AG04449 (cell line): ENCODE data around the gene KRT84.

Experiments used
- CTCF ChIA-PET: fragments of 350-600 bp; formaldehyde crosslinking; extraction: SDS; loops from one replicate; lab custom pipeline; 2021; ENCODE audit warnings: antibody characterized with exemption; lab: Yijun Ruan, JAX
- POLR2A ChIA-PET: fragments of 400-600, 350-600 bp; formaldehyde crosslinking; extraction: SDS; loops from one replicate; lab custom pipeline; 2020; ENCODE audit warnings: antibody characterized with exemption, inconsistent platforms; lab: Yijun Ruan, JAX
- DNase-seq: peaks from one replicate; pipeline ENCODE4 v3.0.0-alpha.2; 2010; ENCODE audit warnings: low read depth, low spot score
- H3K4me3 ChIP-seq: 2 replicates; pipeline ENCODE4 v1.5.1; 2011; ENCODE audit warnings: low read depth, mild to moderate bottlenecking, control low read depth, low read length
- TF ChIP-seq, protein P1 (sequence below): IDR thresholded peaks from one replicate; pipeline ENCODE4 v1.5.1; 2011; ENCODE audit warnings: mild to moderate bottlenecking, moderate library complexity, low read length, control low read depth, inconsistent platforms; ENCODE audit not compliant: insufficient read depth; ENCODE audit errors: missing control alignments

The KRT84 gene

DNA sequence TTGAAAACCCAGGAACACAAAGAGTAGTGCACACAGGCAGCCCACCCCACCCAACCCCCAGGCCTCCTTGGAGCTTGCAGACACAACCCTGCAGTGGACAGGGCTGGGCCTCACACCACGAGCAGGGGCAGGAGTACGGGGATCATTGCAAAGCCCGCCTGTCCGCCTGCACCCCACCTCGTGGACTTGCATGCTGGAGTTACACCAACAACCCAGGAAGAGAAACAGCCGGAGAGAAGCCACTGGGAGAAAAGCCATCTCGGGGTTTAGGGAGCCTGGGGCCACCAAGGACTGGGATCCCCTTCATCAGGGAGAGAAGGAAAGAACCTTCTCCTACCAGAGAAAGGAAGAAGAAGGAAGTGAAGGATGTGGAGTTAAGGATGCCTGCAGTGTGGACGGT lies 8.2 kb downstream of the KRT84 start:
- ChIA-PET CTCF (interaction anchor here (0.9 to 17.9 kb wide), 6 partner anchors 11 to 603 kb away, joined by 4 to 488 read pairs (median 5); no protein-coding TSS in a partner anchor), POLR2A (no interaction called here)
- H3K4me3 ChIP-seq = no peak overlapping the region
- TF ChIP-seq, protein P1, sequence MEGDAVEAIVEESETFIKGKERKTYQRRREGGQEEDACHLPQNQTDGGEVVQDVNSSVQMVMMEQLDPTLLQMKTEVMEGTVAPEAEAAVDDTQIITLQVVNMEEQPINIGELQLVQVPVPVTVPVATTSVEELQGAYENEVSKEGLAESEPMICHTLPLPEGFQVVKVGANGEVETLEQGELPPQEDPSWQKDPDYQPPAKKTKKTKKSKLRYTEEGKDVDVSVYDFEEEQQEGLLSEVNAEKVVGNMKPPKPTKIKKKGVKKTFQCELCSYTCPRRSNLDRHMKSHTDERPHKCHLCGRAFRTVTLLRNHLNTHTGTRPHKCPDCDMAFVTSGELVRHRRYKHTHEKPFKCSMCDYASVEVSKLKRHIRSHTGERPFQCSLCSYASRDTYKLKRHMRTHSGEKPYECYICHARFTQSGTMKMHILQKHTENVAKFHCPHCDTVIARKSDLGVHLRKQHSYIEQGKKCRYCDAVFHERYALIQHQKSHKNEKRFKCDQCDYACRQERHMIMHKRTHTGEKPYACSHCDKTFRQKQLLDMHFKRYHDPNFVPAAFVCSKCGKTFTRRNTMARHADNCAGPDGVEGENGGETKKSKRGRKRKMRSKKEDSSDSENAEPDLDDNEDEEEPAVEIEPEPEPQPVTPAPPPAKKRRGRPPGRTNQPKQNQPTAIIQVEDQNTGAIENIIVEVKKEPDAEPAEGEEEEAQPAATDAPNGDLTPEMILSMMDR = no peak
- DNase-seq = no peak

DNA sequence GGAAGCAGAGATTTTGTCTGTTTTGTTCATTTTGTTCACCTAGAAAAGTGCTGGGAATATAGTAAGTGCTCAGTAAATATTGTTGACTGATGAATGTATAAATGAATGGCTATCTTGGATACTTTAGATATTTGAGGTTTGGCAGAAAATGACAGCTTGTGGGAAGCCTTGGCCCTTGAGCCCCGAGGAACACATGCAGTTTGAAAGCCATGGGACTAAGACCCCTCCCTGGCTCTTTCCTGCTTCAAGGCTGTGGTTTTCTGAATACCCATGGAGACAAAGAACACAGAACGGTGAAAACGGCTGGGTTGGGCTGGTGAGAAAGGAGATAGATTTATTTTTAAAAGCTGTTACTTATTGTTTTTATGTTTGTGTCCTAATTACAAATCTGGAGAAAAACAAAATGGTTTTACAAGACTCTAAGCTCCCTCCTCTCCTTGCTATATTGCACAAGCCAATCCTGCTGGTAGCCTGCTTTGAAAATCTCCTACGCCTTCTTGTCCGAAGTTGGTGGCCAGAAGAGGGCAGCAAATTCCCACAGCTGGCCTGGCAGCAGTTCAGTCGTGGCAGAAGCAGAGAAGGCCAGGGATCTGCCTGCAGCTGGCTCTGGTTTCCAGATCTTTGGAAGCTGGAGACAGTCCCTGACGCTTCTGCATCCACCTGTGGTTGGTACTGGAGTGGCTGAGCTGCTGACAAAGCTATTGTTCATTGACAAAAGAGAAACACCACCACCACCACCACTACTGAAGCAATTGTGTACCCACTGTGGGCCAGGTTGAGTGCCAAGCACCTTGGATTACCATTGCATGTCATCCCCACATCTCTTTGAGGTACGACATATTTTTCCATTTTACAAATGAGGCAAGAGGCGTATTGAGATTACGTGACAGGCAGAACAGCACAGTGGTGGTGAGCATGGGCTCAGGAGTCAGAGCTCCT lies 13.0 kb downstream of the KRT84 start:
- no peak overlapping the region for H3K4me3 ChIP-seq
- ChIA-PET CTCF (interaction anchor here (0.5 to 17.9 kb wide), 65 partner anchors 8 to 608 kb away, joined by 3 to 488 read pairs (median 5); partner anchors contain the start of genes KRT5, KRT74 and KRT84), POLR2A (no interaction called here)
- DNase-seq = peak; percentile 61
- TF ChIP-seq, protein P1 = peak; percentile 92

- TF ChIP-seq, protein P1 = no peak
- no peak for DNase-seq
- CTCF ChIA-PET = interaction anchor here (0.8 to 17.9 kb wide), 40 partner anchors 7 to 609 kb away, joined by 3 to 488 read pairs (median 8); partner anchors contain the start of genes KRT5 and KRT84
- POLR2A ChIA-PET = no interaction called here
- no peak overlapping the region for H3K4me3 ChIP-seq
Observed at GRCh38 chr12:52371716-52372115, 13.7 kb downstream of the KRT84 start.

DNA sequence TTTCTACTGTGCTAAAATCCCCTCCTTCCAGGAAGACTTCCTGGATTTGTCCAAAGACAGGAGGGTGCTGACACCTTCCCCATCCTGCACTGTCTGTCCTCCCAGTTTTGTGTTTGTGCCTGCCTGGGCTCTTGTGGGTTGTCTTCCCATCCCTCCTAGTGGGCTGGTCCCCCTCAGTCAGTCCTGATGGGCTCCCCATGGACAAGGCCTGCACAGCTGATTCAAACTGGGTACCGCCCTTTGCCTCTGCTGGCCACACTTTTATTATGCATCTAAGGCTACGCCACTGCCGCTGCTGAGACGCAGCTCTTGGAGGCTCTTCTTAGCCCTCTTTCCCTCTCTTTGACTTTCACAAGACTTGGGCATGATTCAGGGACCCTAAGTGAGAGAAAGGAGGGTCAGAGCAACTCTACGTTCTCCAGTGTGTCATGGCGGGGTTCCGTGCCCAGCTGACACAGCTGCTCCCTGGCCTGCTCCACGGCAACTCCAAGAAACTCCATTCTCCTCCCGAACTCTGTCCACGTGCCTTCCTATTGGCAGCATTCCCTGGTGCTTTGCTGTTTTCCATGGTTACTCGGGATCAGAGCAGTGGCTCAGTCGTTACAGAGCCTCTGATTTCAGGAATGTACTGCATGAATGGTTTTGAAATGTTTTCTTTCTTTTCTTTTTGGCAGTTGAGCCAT lies 14.4 kb downstream of the KRT84 start:
- no peak overlapping the region for H3K4me3 ChIP-seq
- DNase-seq = no peak
- TF ChIP-seq, protein P1 = no peak
- ChIA-PET POLR2A (no interaction called here), CTCF (interaction anchor here (1.1 to 17.9 kb wide), 26 partner anchors 6 to 610 kb away, joined by 3 to 488 read pairs (median 16); partner anchors contain the start of gene KRT84)

- TF ChIP-seq, protein P1 = no peak
- no peak for DNase-seq
- ChIA-PET POLR2A (no interaction called here), CTCF (interaction anchor here (0.7 to 17.9 kb wide), 16 partner anchors 10 to 611 kb away, joined by 3 to 488 read pairs (median 8); partner anchors contain the start of gene KRT84)
- H3K4me3 ChIP-seq = no peak overlapping the region
Observed at GRCh38 chr12:52369809-52370208, 15.6 kb downstream of the KRT84 start.
